Hepatic stellate cell (primary cell): Measurements from ENCODE around the gene IFI30.

Source experiments
- DNase-seq: peaks from one replicate; pipeline ENCODE4 v3.0.0; 2011; ENCODE audit warnings: low spot score

IFI30 gene

DNA sequence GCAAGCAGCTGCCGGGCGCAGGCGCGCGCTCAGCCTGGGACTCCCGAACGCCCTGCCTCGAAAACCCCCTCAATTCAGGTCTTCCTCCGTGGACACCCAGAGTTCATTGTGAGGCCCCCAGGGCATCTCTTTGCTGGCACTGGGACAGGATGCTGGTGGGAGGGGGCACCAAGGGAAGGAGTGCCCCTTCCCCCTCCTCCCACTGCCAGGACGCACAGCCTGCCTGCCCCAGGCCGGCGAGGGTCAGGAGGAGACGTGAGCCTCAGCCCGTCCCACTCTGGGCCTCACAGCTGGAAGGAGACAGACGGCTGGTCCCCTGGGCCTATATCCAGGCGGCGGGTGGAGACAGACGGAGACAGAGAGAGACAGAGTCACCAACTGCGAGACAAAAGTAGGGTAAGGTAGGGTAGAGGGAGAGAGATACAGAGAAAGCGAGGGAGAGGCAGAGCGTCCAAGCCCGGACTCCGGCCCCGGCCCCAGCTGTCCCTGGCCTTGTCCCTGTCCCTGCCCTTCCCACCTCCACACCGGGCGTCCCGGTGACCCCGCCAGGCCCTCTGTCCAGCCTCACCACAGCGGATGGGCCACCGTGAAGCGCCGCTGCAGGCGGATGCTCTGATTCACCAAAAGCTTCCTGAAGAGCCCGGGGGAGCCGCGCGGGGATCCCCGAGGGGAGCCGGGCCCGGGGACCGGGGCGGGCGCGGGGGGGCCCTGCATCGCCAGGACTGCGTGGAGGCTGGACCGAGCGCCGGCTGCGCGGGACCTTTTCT is 52.3 kb downstream of the IFI30 start, which contains the start of gene PDE4C:
Gene PDE4C, minus strand, starts transcription at position 737 of the 767 bp plus-strand sequence. Its CDS starts 23 bp downstream, at position 714.
- DNase-seq, result peak; percentile 42

DNA sequence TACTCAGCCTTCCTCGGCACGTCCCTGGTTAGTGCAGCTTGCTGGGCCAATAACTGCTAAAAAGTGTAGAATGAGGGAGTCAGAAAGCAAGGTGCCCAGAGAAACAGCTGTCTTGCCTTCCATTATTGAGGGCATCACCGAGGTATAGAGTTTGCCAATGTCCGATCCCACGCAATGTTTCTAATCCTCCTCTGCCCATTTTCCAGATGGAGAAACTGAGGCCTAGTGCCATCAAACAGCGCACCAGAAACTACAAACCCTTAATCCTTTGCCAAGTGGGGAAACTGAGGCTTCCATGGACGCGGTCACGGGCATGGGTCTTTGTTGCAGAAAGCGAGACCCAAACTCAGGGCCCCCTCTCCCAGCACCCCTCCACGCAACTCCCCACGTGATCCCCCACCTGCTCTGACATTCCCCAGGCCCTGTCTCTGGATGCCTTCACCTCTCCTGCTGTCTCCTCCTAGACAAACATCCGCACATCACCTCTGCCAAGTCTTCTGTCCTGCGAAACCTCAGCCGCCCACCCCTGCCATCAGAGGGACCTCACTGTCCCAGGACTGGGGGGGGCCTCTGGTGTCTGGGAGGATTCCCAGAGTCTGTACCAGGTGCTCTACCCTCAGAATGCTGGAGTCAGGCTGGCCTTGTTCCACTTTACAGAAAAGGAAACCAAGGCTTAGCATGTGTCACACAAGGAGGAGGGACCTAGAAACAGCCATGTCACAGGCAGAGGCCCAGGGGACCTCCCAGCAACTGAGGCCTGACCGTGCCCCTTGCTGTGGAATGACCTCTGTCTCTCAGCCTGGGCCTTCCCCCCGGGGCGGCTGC is 53.6 kb downstream of the IFI30 start:
- DNase-seq, result no peak
